Endothelial cell of umbilical vein (primary cell): Measurements from ENCODE around the gene SNRPA. TPM values are rescaled to one million over a fixed set of nuclear protein-coding genes. Genes with fewer than 3 reads are reported as not detected.

Experiments
- BruUV-seq: library from RNA; stranded (reverse); fragments of 400-500 nt; replicated peaks from 2 replicates; lab custom pipeline; 2021; lab: Mats Ljungman, UMichigan
- CTCF ChIA-PET: fragments of 300-600, 350-600 bp; sonication (Branson Sonifier 250); formaldehyde crosslinking; loops from one replicate; lab custom pipeline; 2021; ENCODE audit warnings: antibody characterized with exemption, inconsistent platforms; lab: Charles Lee
- POLR2A ChIA-PET: fragments of 300-600, 350-600 bp; sonication (Branson Sonifier 250); formaldehyde crosslinking; loops from one replicate; lab custom pipeline; 2021; ENCODE audit warnings: antibody characterized with exemption, inconsistent platforms; lab: Charles Lee
- DNase-seq: peaks from one replicate; pipeline ENCODE4 v3.0.0-alpha.2; 2011; ENCODE audit warnings: low read depth, low spot score
- FAIRE-seq: peaks from 2 replicates; lab custom pipeline; 2011; peaks lifted over from hg19 to GRCh38; lab: Jason Lieb, UNC
- H2AFZ ChIP-seq: 2 replicates; pipeline ENCODE4 v1.6.0; 2012; ENCODE audit warnings: low read depth, low read length, control low read depth, inconsistent platforms
- H3K27ac ChIP-seq: 2 replicates; pipeline ENCODE4 v1.5.1; 2011; ENCODE audit warnings: low read depth, mild to moderate bottlenecking, control low read depth, low read length, moderate library complexity; ENCODE audit not compliant: insufficient read depth
- H3K27me3 ChIP-seq, 2 experiments: 2 replicates each; pipeline versions ENCODE4 v1.6.0 to v1.6.1; 2011; ENCODE audit warnings: low read length in 2 of 2, mixed read lengths in 1 of 2; ENCODE audit not compliant: control insufficient read depth in 2 of 2, insufficient read depth in 2 of 2
- H3K36me3 ChIP-seq, 2 experiments: 2 replicates in 1 of 2; 3 replicates in 1 of 2; pipeline ENCODE4 v1.5.1; 2011; ENCODE audit warnings: low read length in 2 of 2, mild to moderate bottlenecking in 1 of 2, moderate library complexity in 1 of 2; ENCODE audit not compliant: control insufficient read depth in 2 of 2, insufficient read depth in 2 of 2; ENCODE audit errors: extremely low read depth in 1 of 2
- H3K4me1 ChIP-seq: 3 replicates; pipeline ENCODE4 v1.5.1; 2011; ENCODE audit warnings: mild to moderate bottlenecking, low read length; ENCODE audit not compliant: control insufficient read depth, insufficient read depth; ENCODE audit errors: extremely low read depth
- H3K4me2 ChIP-seq: 2 replicates; pipeline ENCODE4 v1.6.1; 2011; ENCODE audit warnings: low read length, control low read depth, mixed read lengths; ENCODE audit not compliant: insufficient read depth
- H3K4me3 ChIP-seq, 3 experiments: fragments of 200-600 bp in 1 of 3; sonication (generic), shearing (Covaris generic) in 1 of 3; replicated peaks in 1 of 3; 2 replicates each; pipeline ENCODE4 v1.5.1; 2011 to 2016; ENCODE audit warnings: control low read depth in 3 of 3, low read length in 3 of 3, mild to moderate bottlenecking in 2 of 3, inconsistent platforms in 1 of 3, low read depth in 1 of 3, moderate library complexity in 1 of 3; ENCODE audit not compliant: insufficient read depth in 1 of 3
- H3K79me2 ChIP-seq: 2 replicates; pipeline ENCODE4 v1.6.0; 2012; ENCODE audit warnings: low read length, inconsistent platforms; ENCODE audit not compliant: control insufficient read depth, insufficient read depth
- H3K9ac ChIP-seq: replicated peaks from 2 replicates; pipeline ENCODE3; 2011; ENCODE audit warnings: low read length, control low read depth; ENCODE audit not compliant: insufficient read depth; ENCODE audit errors: extremely low read depth
- H3K9me1 ChIP-seq: replicated peaks from 3 replicates; pipeline ENCODE4 v1.6.0; 2011; ENCODE audit warnings: mild to moderate bottlenecking, low read length; ENCODE audit not compliant: control insufficient read depth, insufficient read depth; ENCODE audit errors: extremely low read depth
- H3K9me3 ChIP-seq: replicated peaks from 2 replicates; pipeline ENCODE4 v1.5.1; 2012; ENCODE audit warnings: low read length, inconsistent platforms; ENCODE audit not compliant: control insufficient read depth, insufficient read depth
- H4K20me1 ChIP-seq: replicated peaks from 2 replicates; pipeline ENCODE3; 2011; ENCODE audit warnings: mild to moderate bottlenecking, low read length; ENCODE audit not compliant: control insufficient read depth, insufficient read depth; ENCODE audit errors: extremely low read depth
- CTCF ChIP-seq, 2 donors: IDR thresholded peaks; 1 replicate in 1 of 2; 2 replicates in 1 of 2; pipeline ENCODE4 v1.5.1; 2011; ENCODE audit warnings: low read length in 2 of 2, mild to moderate bottlenecking in 2 of 2, moderate library complexity in 2 of 2, control low read depth in 1 of 2, inconsistent platforms in 1 of 2, low read depth in 1 of 2; ENCODE audit not compliant: insufficient read depth in 1 of 2; ENCODE audit errors: extremely low read depth in 1 of 2
- EZH2 ChIP-seq: IDR thresholded peaks from 2 replicates; pipeline ENCODE4 v1.6.1; 2012; ENCODE audit warnings: borderline replicate concordance, low read depth, mild to moderate bottlenecking, moderate library complexity, low read length, inconsistent platforms; ENCODE audit not compliant: severe bottlenecking
- FOS ChIP-seq: IDR thresholded peaks from 2 replicates; pipeline ENCODE4 v1.6.1; 2011; ENCODE audit warnings: mild to moderate bottlenecking, low read length, moderate library complexity, borderline replicate concordance; ENCODE audit not compliant: insufficient read depth
- GATA2 ChIP-seq: IDR thresholded peaks from 2 replicates; pipeline ENCODE4 v1.7.0; 2011; ENCODE audit warnings: low read depth, mild to moderate bottlenecking, moderate library complexity, mixed read lengths, low read length; ENCODE audit not compliant: insufficient read length, insufficient read depth
- JUN ChIP-seq: IDR thresholded peaks from 2 replicates; pipeline ENCODE4 v1.6.1; 2011; ENCODE audit warnings: borderline replicate concordance, low read depth; ENCODE audit not compliant: insufficient read length, insufficient read depth
- MAX ChIP-seq: IDR thresholded peaks from 2 replicates; pipeline ENCODE4 v1.6.1; 2011; ENCODE audit not compliant: insufficient read depth, insufficient read length
- MYC ChIP-seq: IDR thresholded peaks from one replicate; pipeline ENCODE4 v1.6.1; 2011; ENCODE audit warnings: mild to moderate bottlenecking, low read depth, low read length
- POLR2A ChIP-seq: IDR thresholded peaks from 2 replicates; pipeline ENCODE4 v1.6.1; 2012; ENCODE audit warnings: low read depth, mild to moderate bottlenecking, control low read depth, low read length
- POLR2AphosphoS5 ChIP-seq: IDR thresholded peaks from 2 replicates; pipeline ENCODE4 v1.6.1; 2012; ENCODE audit warnings: low read depth, mild to moderate bottlenecking, control low read depth, low read length, moderate library complexity; ENCODE audit not compliant: insufficient read depth
- dilution Hi-C: fragments of 300-500 bp; cut with MboI; formaldehyde crosslinking; loops from one replicate; pipeline ENCODE4 v1.15.0; 2019; ENCODE audit warnings: low sequenced_read_pairs; ENCODE audit not compliant: extremely low pct_ligation_motif_present
- intact Hi-C: fragments of 100-400 bp; cut with micrococcal nuclease; formaldehyde crosslinking; loops from one replicate; pipeline ENCODE4 v1.10.0; 2022
- polyA plus RNA-seq, 4 experiments: library from polyadenylated mRNA; depleted of rRNA in 3 of 4; stranded (reverse) in 3 of 4; unstranded in 1 of 4; fragments of >200 nt; gene quantifications; 2 replicates each; pipeline versions ENCODE4 v1.2.1 to v1.2.3, GENCODE V29; 2011 to 2012; ENCODE audit warnings: missing spikeins in 1 of 4
- total RNA-seq: library from RNA; stranded (reverse); gene quantifications from 2 replicates; pipeline ENCODE4 v1.2.3, GENCODE V29; 2021

SNRPA gene
- total and polyA plus RNA-seq, 2 donors (not counting 3 experiments of a cell fraction or from before 2014, with no cell fraction given), result 84.6 to 131 TPM

- FAIRE-seq, result no peak
- intact Hi-C loops (no loop called here), dilution Hi-C loops (no loop called here)
- no peaks in the 10 kb centered on the region for H3K9me1 ChIP-seq
- no peak overlapping the region for H2AFZ ChIP-seq
- H3K79me2 ChIP-seq, result no peaks in the 10 kb centered on the region
- H3K4me2 ChIP-seq, result no peak overlapping the region
- CTCF ChIA-PET, result interaction anchor here (1.0 to 2.7 kb wide), 2 partner anchors 63 to 75 kb away, joined by 3 to 7 read pairs; no protein-coding TSS in a partner anchor
- H3K4me3 ChIP-seq, result no peak overlapping the region
- H3K4me1 ChIP-seq, result peaks cover 9% of the 10 kb centered on the region
- no peaks in the 10 kb centered on the region for H3K27me3 ChIP-seq
- DNase-seq, result no peak
- H3K36me3 ChIP-seq, result peaks cover 0 to 6% of the 10 kb centered on the region in 2 experiments
- POLR2A ChIA-PET, result interaction anchor here (1.0 kb wide), 1 partner anchor 23 kb away, joined by 3 read pairs; no protein-coding TSS in a partner anchor
- no TSS peak for BruUV-seq
- no peak overlapping the region for H3K9ac ChIP-seq
- H4K20me1 ChIP-seq, result no peaks in the 10 kb centered on the region
- no peaks in the 10 kb centered on the region for H3K9me3 ChIP-seq
- H3K27ac ChIP-seq, result no peak overlapping the region
- TF ChIP-seq MYC (no peak), FOS (no peak)
These were observed 7.1 kb upstream of the SNRPA start for GRCh38 chr19:40743926-40744325.

- H4K20me1 ChIP-seq, result no peaks in the 10 kb centered on the region
These were observed 6.2 kb upstream of the SNRPA start for GRCh38 chr19:40744554-40745401.

More at GRCh38 chr19:40744554-40745401, 6.2 kb upstream of the SNRPA start:
- H3K4me1 ChIP-seq, result peaks cover 13% of the 10 kb centered on the region
- H2AFZ ChIP-seq, result peak overlapping the region; percentile 5
- TF ChIP-seq FOS, result no peak
- TF ChIP-seq EZH2, result no peak
- no peak for TF ChIP-seq GATA2
- no peak for TF ChIP-seq MAX
- TF ChIP-seq CTCF (IDR thresholded peaks at IDR 0.05; ENCODE audit: extremely low read depth in 1 of 2, insufficient read depth in 1 of 2, low read depth in 1 of 2, low read length in 2 of 2), result peak in 1 of 2 donors; percentile 31
- no peak for TF ChIP-seq POLR2A
- no peak for TF ChIP-seq POLR2AphosphoS5
- no peak for TF ChIP-seq JUN
- dilution Hi-C loops, result no loop called here
- H3K9ac ChIP-seq, result no peak overlapping the region
- H3K79me2 ChIP-seq, result no peaks in the 10 kb centered on the region
- H3K36me3 ChIP-seq, result no peaks in the 10 kb centered on the region
- no peak overlapping the region for H3K4me3 ChIP-seq
- no TSS peak for BruUV-seq
- no peak for DNase-seq
- no peak overlapping the region for H3K4me2 ChIP-seq
- H3K9me1 ChIP-seq, result no peaks in the 10 kb centered on the region
- FAIRE-seq, result peak; percentile 28
- ChIA-PET CTCF (interaction anchor here (0.7 to 2.7 kb wide), 7 partner anchors 12 to 74 kb away, joined by 3 to 7 read pairs (median 4); no protein-coding TSS in a partner anchor), POLR2A (no interaction called here)
- H3K27ac ChIP-seq, result no peak overlapping the region
- H3K27me3 ChIP-seq, result no peaks in the 10 kb centered on the region
- intact Hi-C loops, result no loop called here
- no peaks in the 10 kb centered on the region for H3K9me3 ChIP-seq
